ENCODE data around the gene BMPR1A. TPM values are rescaled to one million over a fixed set of nuclear protein-coding genes. Genes with fewer than 3 reads are reported as not detected.
"Not testable (repeated sequence)": the region's sequence is repeated elsewhere in the genome, so short reads cannot be mapped to it uniquely, and the experiment has no call there.

BMPR1A gene
- total RNA-seq, 1 experiment from 2014 or later = 42.6 TPM

GRCh38 chr10:86979977-86980448 is 223.6 kb downstream of the BMPR1A start:
- Histone ChIP-seq H3K9me2 (ENCODE audit: insufficient read depth) (no peaks in the 10 kb centered on the region), H3K27me3 (ENCODE audit: insufficient read depth, low read length) (no peaks in the 10 kb centered on the region), H4K20me1 (ENCODE audit: insufficient read depth) (no peaks in the 10 kb centered on the region), H3K9ac (ENCODE audit: low read length) (no peak overlapping the region), H3K9me3 (ENCODE audit: control insufficient read depth in 1 of 2, insufficient read depth in 1 of 2, low read depth in 1 of 2, low read length in 2 of 2) (no peaks in the 10 kb centered on the region), H3K4me1 (ENCODE audit: control insufficient read depth in 1 of 2, insufficient read depth in 2 of 2, low read length in 2 of 2) (peaks cover 11 to 49% of the 10 kb centered on the region in 2 experiments; a peak in 3 of 4 replicates), H2AFZ (ENCODE audit: low read depth, low read length, poor library complexity, severe bottlenecking) (no peak overlapping the region), H3K4me2 (ENCODE audit: low read length) (peak overlapping the region; percentile 20; the same call in 1 of the 2 replicates), H3K36me3 (ENCODE audit: control insufficient read depth in 1 of 2, insufficient read depth in 2 of 2, low read length in 2 of 2) (no peaks in the 10 kb centered on the region), H3K4me3 (replicated peaks in 1 of 2; ENCODE audit: low read depth in 1 of 2, low read length in 2 of 2) (no peak overlapping the region), H3K27ac (ENCODE audit: low read depth, low read length) (no peak overlapping the region), H3K79me2 (ENCODE audit: insufficient read depth, low read length) (no peaks in the 10 kb centered on the region)
- ATAC-seq (peak; percentile 14; the same call in 1 of the 2 replicates), DNase-seq (ENCODE audit: low read depth, low spot score) (no peak)
- RAD21 ChIA-PET (ENCODE audit: low non-redundant PET in 1 of 2, low total read pairs in 2 of 2, uncharacterized antibody in 2 of 2, unreplicated experiment in 2 of 2) = no interaction called here
- POLR2A ChIA-PET = no interaction called here
- CTCF ChIA-PET = no interaction called here
- TF ChIP-seq ZFX (IDR thresholded peaks at IDR 0.05) (no peak), CBX3 (IDR thresholded peaks at IDR 0.05; ENCODE audit: low read depth) (no peak), YY1 (IDR thresholded peaks at IDR 0.05; ENCODE audit: extremely low read depth, insufficient replicate concordance, low read depth, low read length) (no peak), CTCF (IDR thresholded peaks at IDR 0.05 in 2 of 3, conservative IDR thresholded peaks at IDR 0.05 in 1 of 3; ENCODE audit: borderline replicate concordance in 1 of 3, insufficient read depth in 1 of 3, low read depth in 2 of 3, low read length in 2 of 3) (no peak), ELF1 (IDR thresholded peaks at IDR 0.05; ENCODE audit: borderline replicate concordance, low read depth) (no peak), EZH2 (IDR thresholded peaks at IDR 0.05) (no peak), POLR2A (IDR thresholded peaks at IDR 0.05; ENCODE audit: borderline replicate concordance, extremely low read depth, insufficient read depth, insufficient read length) (no peak), SIN3A (IDR thresholded peaks at IDR 0.05; ENCODE audit: low read depth) (no peak), TCF7L2 (IDR thresholded peaks at IDR 0.05; ENCODE audit: borderline replicate concordance, extremely low read depth, insufficient read depth, insufficient read length) (no peak), FOSL1 (IDR thresholded peaks at IDR 0.05; ENCODE audit: low read depth) (no peak), SP1 (IDR thresholded peaks at IDR 0.05; ENCODE audit: low read depth) (no peak), ATF3 (IDR thresholded peaks at IDR 0.05) (no peak), REST (IDR thresholded peaks at IDR 0.05; ENCODE audit: low read depth) (no peak), EZH2phosphoT487 (IDR thresholded peaks at IDR 0.05; ENCODE audit: borderline replicate concordance) (no peak), CEBPB (IDR thresholded peaks at IDR 0.05; ENCODE audit: low read depth) (no peak)
- BruUV-seq (replicated peaks) = no TSS peak
- intact Hi-C loops (cut with micrococcal nuclease) = no loop called here

GRCh38 chr10:86981020-86981419 is 224.6 kb downstream of the BMPR1A start:
- H3K9me3 ChIP-seq (ENCODE audit: control insufficient read depth in 1 of 2, insufficient read depth in 1 of 2, low read depth in 1 of 2, low read length in 2 of 2); POLR2A ChIA-PET; ATAC-seq; RAD21 ChIA-PET (ENCODE audit: low non-redundant PET in 1 of 2, low total read pairs in 2 of 2, uncharacterized antibody in 2 of 2, unreplicated experiment in 2 of 2); H3K9me2 ChIP-seq (ENCODE audit: insufficient read depth); H3K27me3 ChIP-seq (ENCODE audit: insufficient read depth, low read length); H2AFZ ChIP-seq (ENCODE audit: low read depth, low read length, poor library complexity, severe bottlenecking); H3K4me2 ChIP-seq (ENCODE audit: low read length); H3K9ac ChIP-seq (ENCODE audit: low read length); CTCF ChIA-PET; DNase-seq (ENCODE audit: low read depth, low spot score); intact Hi-C loops (cut with micrococcal nuclease); H3K27ac ChIP-seq (ENCODE audit: low read depth, low read length); H3K36me3 ChIP-seq (ENCODE audit: control insufficient read depth in 1 of 2, insufficient read depth in 2 of 2, low read length in 2 of 2); BruUV-seq (replicated peaks); H3K79me2 ChIP-seq (ENCODE audit: insufficient read depth, low read length); H3K4me3 ChIP-seq (replicated peaks in 1 of 2; ENCODE audit: low read depth in 1 of 2, low read length in 2 of 2); H4K20me1 ChIP-seq (ENCODE audit: insufficient read depth): not testable (repeated sequence)
- H3K4me1 ChIP-seq (ENCODE audit: control insufficient read depth in 1 of 2, insufficient read depth in 2 of 2, low read length in 2 of 2) = peaks cover 10 to 47% of the 10 kb centered on the region in 2 experiments; a peak in 3 of 4 replicates
